SJSA1 (cell line): Measurements from ENCODE around the gene NEK3. TPM values are rescaled to one million over a fixed set of nuclear protein-coding genes. Genes with fewer than 3 reads are reported as not detected.
"Not testable (repeated sequence)": the region's sequence is repeated elsewhere in the genome, so short reads cannot be mapped to it uniquely, and the experiment has no call there.

Experiments used
- DNase-seq, 2 experiments: peaks; one replicate each; pipeline ENCODE4 v3.0.0-alpha.2; 2015 to 2020; ENCODE audit warnings: low spot score in 2 of 2, low read depth in 1 of 2
- H3K27ac ChIP-seq: fragments of 250-450 bp; sonication (Bioruptor Pico); 2 replicates; pipeline ENCODE4 v1.5.1; 2020; ENCODE audit warnings: mild to moderate bottlenecking, moderate library complexity
- H3K27me3 ChIP-seq: fragments of 250-450 bp; sonication (Bioruptor Pico); replicated peaks from 2 replicates; pipeline ENCODE4 v1.5.1; 2020; ENCODE audit warnings: mild to moderate bottlenecking, moderate library complexity
- H3K36me3 ChIP-seq: fragments of 250-450 bp; sonication (Bioruptor Pico); 2 replicates; pipeline ENCODE4 v1.5.1; 2020; ENCODE audit warnings: mild to moderate bottlenecking
- H3K4me1 ChIP-seq: fragments of 250-450 bp; sonication (Bioruptor Pico); replicated peaks from 2 replicates; pipeline ENCODE4 v1.6.1; 2021; ENCODE audit warnings: mild to moderate bottlenecking
- H3K4me3 ChIP-seq: fragments of 250-450 bp; sonication (Bioruptor Pico); 2 replicates; pipeline ENCODE4 v1.5.1; 2020; ENCODE audit warnings: mild to moderate bottlenecking
- H3K9me3 ChIP-seq: fragments of 250-450 bp; sonication (Bioruptor Pico); replicated peaks from 2 replicates; pipeline ENCODE4 v1.5.1; 2020; ENCODE audit warnings: mild to moderate bottlenecking
- total RNA-seq: library from RNA; depleted of rRNA; stranded (reverse); fragments of >200 nt; shearing (Covaris generic); gene quantifications from 2 replicates; pipeline ENCODE4 v1.2.3, GENCODE V29; 2014

Gene NEK3
- total RNA-seq, 1 experiment from 2014 or later, result 8.7 TPM

- no peak overlapping the region for H3K4me3 ChIP-seq
- no peaks in the 10 kb centered on the region for H3K4me1 ChIP-seq
- peaks cover 13% of the 10 kb centered on the region for H3K36me3 ChIP-seq
- no peaks in the 10 kb centered on the region for H3K27me3 ChIP-seq
- no peak overlapping the region for H3K27ac ChIP-seq
- DNase-seq, result no peak
- no peaks in the 10 kb centered on the region for H3K9me3 ChIP-seq
Measured at GRCh38 chr13:52187029-52187423, 27.6 kb upstream of the NEK3 start.

GRCh38 chr13:52181316-52181954 lies 22.0 kb upstream of the NEK3 start:
- DNase-seq, H3K27me3 ChIP-seq: not testable (repeated sequence)

GRCh38 chr13:52179925-52180324 lies 20.5 kb upstream of the NEK3 start:
- Histone ChIP-seq H3K27ac (no peak overlapping the region), H3K4me3 (no peak overlapping the region), H3K27me3 (no peaks in the 10 kb centered on the region), H3K9me3 (no peaks in the 10 kb centered on the region), H3K4me1 (no peaks in the 10 kb centered on the region), H3K36me3 (peaks cover 11% of the 10 kb centered on the region)
- no peak for DNase-seq

More at GRCh38 chr13:52181316-52181954, 22.0 kb upstream of the NEK3 start:
- not testable (repeated sequence) for H3K4me1 ChIP-seq, H3K4me3 ChIP-seq, H3K27ac ChIP-seq, H3K9me3 ChIP-seq
- H3K36me3 ChIP-seq, result peaks cover 11% of the 10 kb centered on the region

GRCh38 chr13:52177276-52177675 lies 17.9 kb upstream of the NEK3 start:
- Histone ChIP-seq H3K4me3 (no peak overlapping the region), H3K27me3 (no peaks in the 10 kb centered on the region), H3K4me1 (no peaks in the 10 kb centered on the region), H3K9me3 (no peaks in the 10 kb centered on the region), H3K36me3 (peaks cover 6% of the 10 kb centered on the region; the same call in 1 of the 2 replicates), H3K27ac (no peak overlapping the region)
- no peak for DNase-seq

- not testable (repeated sequence) for H3K36me3 ChIP-seq, H3K9me3 ChIP-seq, H3K27ac ChIP-seq, H3K27me3 ChIP-seq, DNase-seq, H3K4me3 ChIP-seq, H3K4me1 ChIP-seq
Measured at GRCh38 chr13:52173970-52174369, 14.6 kb upstream of the NEK3 start.

GRCh38 chr13:52173373-52173772 lies 14.0 kb upstream of the NEK3 start:
- H3K36me3 ChIP-seq, result peaks cover 8% of the 10 kb centered on the region
- no peaks in the 10 kb centered on the region for H3K9me3 ChIP-seq
- no peak overlapping the region for H3K27ac ChIP-seq
- no peaks in the 10 kb centered on the region for H3K4me1 ChIP-seq
- no peaks in the 10 kb centered on the region for H3K27me3 ChIP-seq
- no peak overlapping the region for H3K4me3 ChIP-seq
- DNase-seq, result no peak

- not testable (repeated sequence) for H3K9me3 ChIP-seq, H3K4me3 ChIP-seq, H3K27me3 ChIP-seq, H3K36me3 ChIP-seq, H3K4me1 ChIP-seq, DNase-seq, H3K27ac ChIP-seq
Measured at GRCh38 chr13:52171686-52172085, 12.3 kb upstream of the NEK3 start.

- not testable (repeated sequence) for DNase-seq, H3K4me1 ChIP-seq, H3K36me3 ChIP-seq, H3K27ac ChIP-seq, H3K27me3 ChIP-seq, H3K4me3 ChIP-seq, H3K9me3 ChIP-seq
Measured at GRCh38 chr13:52170828-52171391, 11.5 kb upstream of the NEK3 start.

- no peak for DNase-seq
- Histone ChIP-seq H3K4me1 (no peaks in the 10 kb centered on the region), H3K9me3 (no peaks in the 10 kb centered on the region), H3K27me3 (no peaks in the 10 kb centered on the region), H3K27ac (no peak overlapping the region), H3K4me3 (no peak overlapping the region), H3K36me3 (peaks cover 6% of the 10 kb centered on the region; the same call in 1 of the 2 replicates)
Measured at GRCh38 chr13:52169839-52170238, 10.4 kb upstream of the NEK3 start.

- peaks cover 6% of the 10 kb centered on the region; the same call in 1 of the 2 replicates for H3K36me3 ChIP-seq
- no peak overlapping the region for H3K4me3 ChIP-seq
- no peak for DNase-seq
- no peaks in the 10 kb centered on the region for H3K9me3 ChIP-seq
- H3K27ac ChIP-seq, result no peak overlapping the region
- no peaks in the 10 kb centered on the region for H3K27me3 ChIP-seq
- H3K4me1 ChIP-seq, result peaks cover 12% of the 10 kb centered on the region
Measured at GRCh38 chr13:52165411-52165810, 6.0 kb upstream of the NEK3 start.

- H3K4me3 ChIP-seq, result no peak overlapping the region
- H3K4me1 ChIP-seq, result peaks cover 13% of the 10 kb centered on the region
- H3K9me3 ChIP-seq, result no peaks in the 10 kb centered on the region
- no peaks in the 10 kb centered on the region for H3K27me3 ChIP-seq
- no peak for DNase-seq
- H3K27ac ChIP-seq, result no peak overlapping the region
- peaks cover 6% of the 10 kb centered on the region; the same call in 1 of the 2 replicates for H3K36me3 ChIP-seq
Measured at GRCh38 chr13:52164989-52165388, 5.6 kb upstream of the NEK3 start.

GRCh38 chr13:52163878-52164277 lies 4.5 kb upstream of the NEK3 start:
- peaks cover 17% of the 10 kb centered on the region for H3K4me1 ChIP-seq
- not testable (repeated sequence) for H3K27ac ChIP-seq, DNase-seq

GRCh38 chr13:52162279-52163101 lies 3.1 kb upstream of the NEK3 start:
- H3K4me3 ChIP-seq, result no peak overlapping the region
- no peaks in the 10 kb centered on the region for H3K9me3 ChIP-seq
- DNase-seq, result peak in 1 of 2 experiments; percentile 44
- 0 out of 2 replicates have a peak, but pooled peaks cover 3% of the 10 kb centered on the region for H3K36me3 ChIP-seq
- H3K4me1 ChIP-seq, result peaks cover 23% of the 10 kb centered on the region
- H3K27ac ChIP-seq, result no peak overlapping the region
- no peaks in the 10 kb centered on the region for H3K27me3 ChIP-seq

More at GRCh38 chr13:52163878-52164277, 4.5 kb upstream of the NEK3 start:
- not testable (repeated sequence) for H3K36me3 ChIP-seq, H3K27me3 ChIP-seq, H3K9me3 ChIP-seq, H3K4me3 ChIP-seq

GRCh38 chr13:52161181-52161646 lies 1.8 kb upstream of the NEK3 start:
- 0 out of 2 replicates have a peak, but pooled peaks cover 3% of the 10 kb centered on the region for H3K36me3 ChIP-seq
- H3K9me3 ChIP-seq, result no peaks in the 10 kb centered on the region
- peaks cover 23% of the 10 kb centered on the region for H3K4me1 ChIP-seq
- H3K4me3 ChIP-seq, result no peak overlapping the region
- H3K27me3 ChIP-seq, result no peaks in the 10 kb centered on the region
- no peak for DNase-seq
- H3K27ac ChIP-seq, result no peak overlapping the region
